GM12878 (cell line): Measurements from ENCODE around the gene PIEZO2. TPM values are rescaled to one million over a fixed set of nuclear protein-coding genes. Genes with fewer than 3 reads are reported as not detected.

Experiments used
- ATAC-seq: fragments of 200-7000 bp; cut with Tn5 transposase; 3 replicates; pipeline ENCODE4 v1.9.1; 2020; ENCODE audit warnings: mild to moderate bottlenecking, moderate library complexity
- BruUV-seq: library from RNA; stranded (reverse); fragments of 400-500 nt; replicated peaks from 2 replicates; lab custom pipeline; 2021; lab: Mats Ljungman, UMichigan
- CTCF ChIA-PET: fragments of 300-600 bp; sonication (Branson Sonifier 250); formaldehyde crosslinking; extraction: SDS; loops from one replicate; lab custom pipeline; 2021; ENCODE audit warnings: inconsistent platforms; lab: Yijun Ruan, JAX
- POLR2A ChIA-PET: fragments of 350-600 bp; formaldehyde crosslinking; extraction: SDS; loops from one replicate; lab custom pipeline; 2021; ENCODE audit warnings: inconsistent platforms; lab: Charles Lee
- RAD21 ChIA-PET: fragments of 300-600 bp; sonication (Branson Sonifier 250); formaldehyde crosslinking; loops from one replicate; lab custom pipeline; 2023; ENCODE audit warnings: antibody characterized with exemption; ENCODE audit not compliant: unreplicated experiment; lab: Charles Lee
- SMC1A ChIA-PET: fragments of 300-600 bp; sonication (Branson Sonifier 250); formaldehyde crosslinking; loops from one replicate; lab custom pipeline; 2023; ENCODE audit not compliant: unreplicated experiment, uncharacterized antibody; lab: Charles Lee
- DNase-seq: peaks from one replicate; pipeline ENCODE4 v3.0.0-alpha.2; 2011; ENCODE audit warnings: low read depth, low spot score
- FAIRE-seq: peaks from 3 replicates; lab custom pipeline; 2011; peaks lifted over from hg19 to GRCh38; lab: Jason Lieb, UNC
- H2AFZ ChIP-seq: 2 replicates; pipeline ENCODE4 v1.6.0; 2011; ENCODE audit warnings: low read depth, low read length, control low read depth; ENCODE audit not compliant: control insufficient read depth
- H3K27ac ChIP-seq: 2 replicates; pipeline ENCODE4 v1.5.1; 2011; ENCODE audit warnings: control low read depth; ENCODE audit not compliant: control insufficient read depth, insufficient read depth
- H3K27me3 ChIP-seq, 2 experiments: replicated peaks in 1 of 2; 2 replicates each; pipeline versions ENCODE4 v1.6.0 to v1.6.1; 2011; ENCODE audit warnings: low read length in 1 of 2; ENCODE audit not compliant: control insufficient read depth in 2 of 2, insufficient read depth in 2 of 2
- H3K36me3 ChIP-seq, 2 experiments: 2 replicates each; pipeline ENCODE4 v1.5.1; 2011; ENCODE audit warnings: low read length in 1 of 2; ENCODE audit not compliant: control insufficient read depth in 2 of 2, insufficient read depth in 2 of 2
- H3K4me1 ChIP-seq: 2 replicates; pipeline ENCODE4 v1.6.1; 2011; ENCODE audit warnings: mild to moderate bottlenecking, low read length, moderate library complexity, mixed read lengths; ENCODE audit not compliant: control insufficient read depth, insufficient read depth
- H3K4me2 ChIP-seq: 2 replicates; pipeline ENCODE4 v1.6.0; 2011; ENCODE audit warnings: control low read depth; ENCODE audit not compliant: control insufficient read depth, insufficient read depth
- H3K4me3 ChIP-seq: fragments of 200-600 bp; sonication (generic); 2 replicates; pipeline ENCODE4 v1.5.1; 2016
- H3K79me2 ChIP-seq: 2 replicates; pipeline ENCODE4 v1.6.0; 2011; ENCODE audit warnings: low read length; ENCODE audit not compliant: control insufficient read depth, insufficient read depth
- H3K9ac ChIP-seq: 2 replicates; pipeline ENCODE4 v1.8.0; 2011; ENCODE audit warnings: low read length, control low read depth, mixed read lengths; ENCODE audit not compliant: control insufficient read depth, insufficient read depth
- H3K9me3 ChIP-seq: replicated peaks from 3 replicates; pipeline ENCODE4 v1.5.1; 2011; ENCODE audit warnings: mild to moderate bottlenecking, low read length; ENCODE audit not compliant: control insufficient read depth, insufficient read depth
- H4K20me1 ChIP-seq: 2 replicates; pipeline ENCODE4 v1.6.0; 2011; ENCODE audit not compliant: control insufficient read depth, insufficient read depth
- CHD2 ChIP-seq: IDR thresholded peaks from 2 replicates; pipeline ENCODE4 v1.6.1; 2011; ENCODE audit warnings: low read depth, low read length, improper control_type of control experiment, borderline replicate concordance
- NFYB ChIP-seq: IDR thresholded peaks from 2 replicates; pipeline ENCODE4 v1.6.1; 2011; ENCODE audit warnings: low read depth, mild to moderate bottlenecking, low read length, improper control_type of control experiment, moderate library complexity; ENCODE audit not compliant: insufficient read depth
- ZBED1 ChIP-seq: IDR thresholded peaks from 2 replicates; pipeline ENCODE4 v1.6.1; 2016; ENCODE audit warnings: borderline replicate concordance
- WGBS: methylation state at CpG from one replicate; pipeline ENCODE4 v1.1.6; 2016; ENCODE audit warnings: low lambda C conversion rate; ENCODE audit not compliant: insufficient replicate concordance, insufficient coverage; ENCODE audit errors: missing lambda C conversion rate; 5-methylcytosine and 5-hydroxymethylcytosine counted together
- in situ Hi-C: fragments of 300-500 bp; cut with MboI; formaldehyde crosslinking; loops from 9 replicates; pipeline ENCODE4 v1.14.3; 2018; ENCODE audit warnings: mixed read lengths
- intact Hi-C: fragments of 100-400 bp; cut with micrococcal nuclease; formaldehyde crosslinking; loops from one replicate; pipeline ENCODE4 v1.14.2; 2022; ENCODE audit not compliant: unreplicated experiment
- polyA plus RNA-seq, 11 experiments: library from polyadenylated mRNA; depleted of rRNA in 4 of 11; unstranded in 6 of 11; stranded (reverse) in 5 of 11; fragments of >200 nt; fragmentation: Nextera tagmentation in 4 of 11; fragmentation: Illumina TruSeq in 1 of 11; extraction: Ambion mirVana in 4 of 11; extraction: Trizol in 1 of 11; gene quantifications; 1 replicate in 1 of 11; 2 replicates in 10 of 11; pipeline versions ENCODE4 v1.2.1 to v1.2.3, GENCODE V29; 2011 to 2016; ENCODE audit warnings: inconsistent platforms in 2 of 11, missing spikeins in 2 of 11, low read depth in 1 of 11
- total RNA-seq, 4 experiments: library from RNA; depleted of rRNA in 3 of 4; stranded (reverse); fragments of >200 nt in 3 of 4; fragmentation: Illumina TruSeq in 1 of 4; extraction: Trizol in 1 of 4; gene quantifications; 2 replicates each; pipeline versions ENCODE4 v1.2.1 to v1.2.3, GENCODE V29; 2013 to 2021
- TF ChIP-seq, protein P1 (sequence below): IDR thresholded peaks from 2 replicates; pipeline ENCODE4 v1.6.1; 2012; ENCODE audit warnings: improper control_type of control experiment, low read depth, low read length; ENCODE audit not compliant: insufficient replicate concordance

The PIEZO2 gene
- total and polyA plus RNA-seq, 10 of the 15 experiments (the other 5 are each of a cell fraction or from before 2014, with no cell fraction given), result 6.7 to 42.3 (median 27.4) TPM

DNA sequence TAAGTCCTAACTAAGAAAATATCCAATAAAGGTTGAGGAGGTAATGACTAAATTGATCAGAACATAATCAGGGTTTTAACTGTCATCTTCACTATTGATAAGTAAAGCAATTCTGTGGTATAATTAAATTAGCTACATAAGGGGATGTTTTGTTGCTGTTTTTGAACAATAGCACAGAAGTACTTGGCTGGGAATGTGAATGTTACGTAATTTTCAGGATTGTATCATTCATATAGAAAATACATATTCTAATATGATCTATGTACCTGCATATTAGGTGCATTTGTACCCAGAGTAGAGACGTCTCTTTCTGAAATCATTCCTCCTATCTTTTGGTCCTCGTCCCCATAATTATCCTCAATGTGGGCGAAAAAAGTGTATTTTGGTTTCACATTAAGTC, 109.0 kb downstream of the PIEZO2 start:
- WGBS, result 9% methylated on average over 4 of the region's 4 CpGs
- ChIA-PET CTCF (interaction anchor here (0.5 to 8.3 kb wide), 34 partner anchors 9 to 253 kb away, joined by 3 to 192 read pairs (median 6); partner anchors contain the start of gene PIEZO2), RAD21 (interaction anchor here (0.5 to 9.7 kb wide), 25 partner anchors 10 to 254 kb away, joined by 3 to 157 read pairs (median 13); partner anchors contain the start of gene PIEZO2), SMC1A (interaction anchor here (0.6 to 10.8 kb wide), 38 partner anchors 8 to 253 kb away, joined by 3 to 196 read pairs (median 7); no protein-coding TSS in a partner anchor), POLR2A (interaction anchor here (1.1 to 2.3 kb wide), 6 partner anchors 13 to 189 kb away, joined by 3 to 8 read pairs (median 4); no protein-coding TSS in a partner anchor)
- ATAC-seq, result no peak
- Histone ChIP-seq H3K4me1 (peaks cover 37% of the 10 kb centered on the region), H3K4me2 (no peak overlapping the region), H3K4me3 (no peak overlapping the region), H3K79me2 (peaks cover 73% of the 10 kb centered on the region), H3K27ac (peak overlapping the region; percentile 52; the same call in 1 of the 2 replicates), H3K27me3 (no peaks in the 10 kb centered on the region), H4K20me1 (no peaks in the 10 kb centered on the region), H3K9ac (no peak overlapping the region), H3K9me3 (peaks cover 7% of the 10 kb centered on the region; the same call in 2 of the 3 replicates), H3K36me3 (peaks cover 0 to 2% of the 10 kb centered on the region in 2 experiments; a peak in 1 of 4 replicates), H2AFZ (no peak overlapping the region; the same call in 1 of the 2 replicates)
- no peak for TF ChIP-seq CHD2
- TF ChIP-seq ZBED1, result 0 out of 2 replicates have a peak, but pooled peaks have one; percentile 40
- FAIRE-seq, result no peak
- in situ Hi-C loops, result loop anchor here (5.0 kb wide), 1 partner anchor 188 kb away; no protein-coding TSS in a partner anchor
- no peak for DNase-seq
- BruUV-seq, result no TSS peak
- intact Hi-C loops, result loop anchor here (1.0 to 10.0 kb wide), 5 partner anchors 33 to 253 kb away; no protein-coding TSS in a partner anchor

GRCh38 chr18:11037533-11038240, 111.7 kb downstream of the PIEZO2 start:
- Histone ChIP-seq H3K4me2 (peak overlapping the region; percentile 2; the same call in 1 of the 2 replicates), H3K4me3 (no peak overlapping the region), H3K27me3 (no peaks in the 10 kb centered on the region), H4K20me1 (no peaks in the 10 kb centered on the region), H3K9me3 (peaks cover 2% of the 10 kb centered on the region; the same call in 2 of the 3 replicates), H3K4me1 (peaks cover 56% of the 10 kb centered on the region), H3K27ac (no peak overlapping the region), H2AFZ (no peak overlapping the region), H3K36me3 (no peaks in the 10 kb centered on the region), H3K79me2 (peaks cover 86% of the 10 kb centered on the region), H3K9ac (no peak overlapping the region)
- RAD21 ChIA-PET, result interaction anchor here (0.7 to 9.7 kb wide), 14 partner anchors 10 to 186 kb away, joined by 3 to 157 read pairs (median 4); no protein-coding TSS in a partner anchor
- WGBS, result 52% methylated on average over 3 of the region's 3 CpGs
- DNase-seq (no peak), ATAC-seq (no peak), FAIRE-seq (no peak)
- POLR2A ChIA-PET, result interaction anchor here (0.9 to 2.2 kb wide), 4 partner anchors 10 to 113 kb away, joined by 3 to 8 read pairs (median 4); no protein-coding TSS in a partner anchor
- BruUV-seq, result no TSS peak
- TF ChIP-seq, protein P1, sequence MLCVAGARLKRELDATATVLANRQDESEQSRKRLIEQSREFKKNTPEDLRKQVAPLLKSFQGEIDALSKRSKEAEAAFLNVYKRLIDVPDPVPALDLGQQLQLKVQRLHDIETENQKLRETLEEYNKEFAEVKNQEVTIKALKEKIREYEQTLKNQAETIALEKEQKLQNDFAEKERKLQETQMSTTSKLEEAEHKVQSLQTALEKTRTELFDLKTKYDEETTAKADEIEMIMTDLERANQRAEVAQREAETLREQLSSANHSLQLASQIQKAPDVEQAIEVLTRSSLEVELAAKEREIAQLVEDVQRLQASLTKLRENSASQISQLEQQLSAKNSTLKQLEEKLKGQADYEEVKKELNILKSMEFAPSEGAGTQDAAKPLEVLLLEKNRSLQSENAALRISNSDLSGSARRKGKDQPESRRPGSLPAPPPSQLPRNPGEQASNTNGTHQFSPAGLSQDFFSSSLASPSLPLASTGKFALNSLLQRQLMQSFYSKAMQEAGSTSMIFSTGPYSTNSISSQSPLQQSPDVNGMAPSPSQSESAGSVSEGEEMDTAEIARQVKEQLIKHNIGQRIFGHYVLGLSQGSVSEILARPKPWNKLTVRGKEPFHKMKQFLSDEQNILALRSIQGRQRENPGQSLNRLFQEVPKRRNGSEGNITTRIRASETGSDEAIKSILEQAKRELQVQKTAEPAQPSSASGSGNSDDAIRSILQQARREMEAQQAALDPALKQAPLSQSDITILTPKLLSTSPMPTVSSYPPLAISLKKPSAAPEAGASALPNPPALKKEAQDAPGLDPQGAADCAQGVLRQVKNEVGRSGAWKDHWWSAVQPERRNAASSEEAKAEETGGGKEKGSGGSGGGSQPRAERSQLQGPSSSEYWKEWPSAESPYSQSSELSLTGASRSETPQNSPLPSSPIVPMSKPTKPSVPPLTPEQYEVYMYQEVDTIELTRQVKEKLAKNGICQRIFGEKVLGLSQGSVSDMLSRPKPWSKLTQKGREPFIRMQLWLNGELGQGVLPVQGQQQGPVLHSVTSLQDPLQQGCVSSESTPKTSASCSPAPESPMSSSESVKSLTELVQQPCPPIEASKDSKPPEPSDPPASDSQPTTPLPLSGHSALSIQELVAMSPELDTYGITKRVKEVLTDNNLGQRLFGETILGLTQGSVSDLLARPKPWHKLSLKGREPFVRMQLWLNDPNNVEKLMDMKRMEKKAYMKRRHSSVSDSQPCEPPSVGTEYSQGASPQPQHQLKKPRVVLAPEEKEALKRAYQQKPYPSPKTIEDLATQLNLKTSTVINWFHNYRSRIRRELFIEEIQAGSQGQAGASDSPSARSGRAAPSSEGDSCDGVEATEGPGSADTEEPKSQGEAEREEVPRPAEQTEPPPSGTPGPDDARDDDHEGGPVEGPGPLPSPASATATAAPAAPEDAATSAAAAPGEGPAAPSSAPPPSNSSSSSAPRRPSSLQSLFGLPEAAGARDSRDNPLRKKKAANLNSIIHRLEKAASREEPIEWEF, result no peak
- TF ChIP-seq NFYB, result peak; percentile 61
- SMC1A ChIA-PET, result interaction anchor here (1.0 to 10.8 kb wide), 17 partner anchors 9 to 185 kb away, joined by 3 to 196 read pairs (median 5); no protein-coding TSS in a partner anchor
- in situ Hi-C loops, result no loop called here
- CTCF ChIA-PET, result interaction anchor here (0.6 to 8.3 kb wide), 17 partner anchors 10 to 251 kb away, joined by 3 to 192 read pairs (median 4); partner anchors contain the start of gene PIEZO2
- intact Hi-C loops, result no loop called here
